Prostate gland (tissue), 2 donors: Measurements from ENCODE around the gene CSNK1E.
"Not testable (repeated sequence)": the region's sequence is repeated elsewhere in the genome, so short reads cannot be mapped to it uniquely, and the experiment has no call there.

ENCODE experiments used
- POLR2A ChIP-seq: fragments of 450-650 bp; IDR thresholded peaks from one replicate; pipeline ENCODE4 v1.6.1; 2016; ENCODE audit warnings: antibody characterized with exemption, mild to moderate bottlenecking
- TF ChIP-seq, protein P1 (sequence below), 4 experiments: fragments of 200-600 bp in 2 of 4; fragments of 450-650 bp in 2 of 4; sonication (generic) in 2 of 4; IDR thresholded peaks; 1 replicate in 3 of 4; 2 replicates in 1 of 4; pipeline ENCODE4 v1.5.1; 2016 to 2019; ENCODE audit warnings: antibody characterized with exemption in 4 of 4, mild to moderate bottlenecking in 2 of 4, moderate library complexity in 2 of 4

DNA sequence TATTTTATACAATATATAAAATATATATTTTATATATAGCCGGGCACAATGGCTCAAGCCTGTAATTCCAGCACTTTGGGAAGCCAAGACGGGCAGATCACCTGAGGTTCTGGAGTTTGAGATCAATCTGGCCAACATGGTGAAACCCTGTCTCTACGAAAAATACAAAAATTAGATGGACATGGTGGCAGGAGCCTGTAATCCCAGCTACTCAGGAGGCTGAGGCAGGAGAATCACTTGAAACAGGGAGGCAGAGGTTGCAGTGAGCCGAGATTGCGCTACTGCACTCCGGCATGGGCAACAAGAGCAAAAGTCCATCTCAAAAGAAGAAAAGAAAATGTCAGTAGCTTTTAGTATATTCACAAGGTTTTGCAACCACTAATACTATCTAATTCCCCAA is 22.7 kb upstream of the CSNK1E start:
- TF ChIP-seq, protein P1, sequence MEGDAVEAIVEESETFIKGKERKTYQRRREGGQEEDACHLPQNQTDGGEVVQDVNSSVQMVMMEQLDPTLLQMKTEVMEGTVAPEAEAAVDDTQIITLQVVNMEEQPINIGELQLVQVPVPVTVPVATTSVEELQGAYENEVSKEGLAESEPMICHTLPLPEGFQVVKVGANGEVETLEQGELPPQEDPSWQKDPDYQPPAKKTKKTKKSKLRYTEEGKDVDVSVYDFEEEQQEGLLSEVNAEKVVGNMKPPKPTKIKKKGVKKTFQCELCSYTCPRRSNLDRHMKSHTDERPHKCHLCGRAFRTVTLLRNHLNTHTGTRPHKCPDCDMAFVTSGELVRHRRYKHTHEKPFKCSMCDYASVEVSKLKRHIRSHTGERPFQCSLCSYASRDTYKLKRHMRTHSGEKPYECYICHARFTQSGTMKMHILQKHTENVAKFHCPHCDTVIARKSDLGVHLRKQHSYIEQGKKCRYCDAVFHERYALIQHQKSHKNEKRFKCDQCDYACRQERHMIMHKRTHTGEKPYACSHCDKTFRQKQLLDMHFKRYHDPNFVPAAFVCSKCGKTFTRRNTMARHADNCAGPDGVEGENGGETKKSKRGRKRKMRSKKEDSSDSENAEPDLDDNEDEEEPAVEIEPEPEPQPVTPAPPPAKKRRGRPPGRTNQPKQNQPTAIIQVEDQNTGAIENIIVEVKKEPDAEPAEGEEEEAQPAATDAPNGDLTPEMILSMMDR (IDR thresholded peaks at IDR 0.05): not testable (repeated sequence)
- TF ChIP-seq POLR2A: not testable (repeated sequence)
